Measurements from ENCODE around the gene MFSD8.

DNA sequence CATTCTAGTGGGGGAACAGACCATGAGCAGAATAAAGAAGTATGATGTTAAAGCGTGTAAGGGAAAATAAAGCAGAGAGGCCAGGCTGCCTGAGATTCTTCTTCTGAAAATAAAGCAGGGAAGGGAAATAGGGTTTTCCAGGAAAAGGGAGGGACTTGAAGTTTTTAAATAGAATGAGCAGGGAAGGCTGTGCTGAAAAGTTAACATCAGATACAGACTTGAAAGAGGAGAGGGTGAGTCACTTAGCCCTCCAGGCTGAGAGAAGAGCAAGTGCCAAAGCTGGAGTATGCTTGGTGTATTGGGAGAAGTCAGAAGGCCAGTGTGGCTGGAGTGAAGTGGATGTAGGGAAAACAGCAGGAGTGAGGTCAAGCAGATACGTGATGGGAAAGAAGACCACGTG, 94.3 kb downstream of the MFSD8 start:
- TF ChIP-seq, protein P1, sequence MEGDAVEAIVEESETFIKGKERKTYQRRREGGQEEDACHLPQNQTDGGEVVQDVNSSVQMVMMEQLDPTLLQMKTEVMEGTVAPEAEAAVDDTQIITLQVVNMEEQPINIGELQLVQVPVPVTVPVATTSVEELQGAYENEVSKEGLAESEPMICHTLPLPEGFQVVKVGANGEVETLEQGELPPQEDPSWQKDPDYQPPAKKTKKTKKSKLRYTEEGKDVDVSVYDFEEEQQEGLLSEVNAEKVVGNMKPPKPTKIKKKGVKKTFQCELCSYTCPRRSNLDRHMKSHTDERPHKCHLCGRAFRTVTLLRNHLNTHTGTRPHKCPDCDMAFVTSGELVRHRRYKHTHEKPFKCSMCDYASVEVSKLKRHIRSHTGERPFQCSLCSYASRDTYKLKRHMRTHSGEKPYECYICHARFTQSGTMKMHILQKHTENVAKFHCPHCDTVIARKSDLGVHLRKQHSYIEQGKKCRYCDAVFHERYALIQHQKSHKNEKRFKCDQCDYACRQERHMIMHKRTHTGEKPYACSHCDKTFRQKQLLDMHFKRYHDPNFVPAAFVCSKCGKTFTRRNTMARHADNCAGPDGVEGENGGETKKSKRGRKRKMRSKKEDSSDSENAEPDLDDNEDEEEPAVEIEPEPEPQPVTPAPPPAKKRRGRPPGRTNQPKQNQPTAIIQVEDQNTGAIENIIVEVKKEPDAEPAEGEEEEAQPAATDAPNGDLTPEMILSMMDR (tag by site-specific recombination; IDR thresholded peaks at IDR 0.05): no peak
- TF ChIP-seq ZNF350 (tag by site-specific recombination; IDR thresholded peaks at IDR 0.05) (no peak), ZNF248 (tag by site-specific recombination; IDR thresholded peaks at IDR 0.05) (no peak), ZFHX2 (tag by site-specific recombination; conservative IDR thresholded peaks at IDR 0.05) (no peak), ZNF24 (tag by site-specific recombination; IDR thresholded peaks at IDR 0.05) (no peak), ZNF558 (tag by site-specific recombination; IDR thresholded peaks at IDR 0.05) (no peak), GLI4 (tag by site-specific recombination; IDR thresholded peaks at IDR 0.05) (no peak)
- TF ChIP-seq, protein P2, sequence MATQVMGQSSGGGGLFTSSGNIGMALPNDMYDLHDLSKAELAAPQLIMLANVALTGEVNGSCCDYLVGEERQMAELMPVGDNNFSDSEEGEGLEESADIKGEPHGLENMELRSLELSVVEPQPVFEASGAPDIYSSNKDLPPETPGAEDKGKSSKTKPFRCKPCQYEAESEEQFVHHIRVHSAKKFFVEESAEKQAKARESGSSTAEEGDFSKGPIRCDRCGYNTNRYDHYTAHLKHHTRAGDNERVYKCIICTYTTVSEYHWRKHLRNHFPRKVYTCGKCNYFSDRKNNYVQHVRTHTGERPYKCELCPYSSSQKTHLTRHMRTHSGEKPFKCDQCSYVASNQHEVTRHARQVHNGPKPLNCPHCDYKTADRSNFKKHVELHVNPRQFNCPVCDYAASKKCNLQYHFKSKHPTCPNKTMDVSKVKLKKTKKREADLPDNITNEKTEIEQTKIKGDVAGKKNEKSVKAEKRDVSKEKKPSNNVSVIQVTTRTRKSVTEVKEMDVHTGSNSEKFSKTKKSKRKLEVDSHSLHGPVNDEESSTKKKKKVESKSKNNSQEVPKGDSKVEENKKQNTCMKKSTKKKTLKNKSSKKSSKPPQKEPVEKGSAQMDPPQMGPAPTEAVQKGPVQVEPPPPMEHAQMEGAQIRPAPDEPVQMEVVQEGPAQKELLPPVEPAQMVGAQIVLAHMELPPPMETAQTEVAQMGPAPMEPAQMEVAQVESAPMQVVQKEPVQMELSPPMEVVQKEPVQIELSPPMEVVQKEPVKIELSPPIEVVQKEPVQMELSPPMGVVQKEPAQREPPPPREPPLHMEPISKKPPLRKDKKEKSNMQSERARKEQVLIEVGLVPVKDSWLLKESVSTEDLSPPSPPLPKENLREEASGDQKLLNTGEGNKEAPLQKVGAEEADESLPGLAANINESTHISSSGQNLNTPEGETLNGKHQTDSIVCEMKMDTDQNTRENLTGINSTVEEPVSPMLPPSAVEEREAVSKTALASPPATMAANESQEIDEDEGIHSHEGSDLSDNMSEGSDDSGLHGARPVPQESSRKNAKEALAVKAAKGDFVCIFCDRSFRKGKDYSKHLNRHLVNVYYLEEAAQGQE (tag by site-specific recombination; IDR thresholded peaks at IDR 0.05): no peak
- TF ChIP-seq, protein P3, sequence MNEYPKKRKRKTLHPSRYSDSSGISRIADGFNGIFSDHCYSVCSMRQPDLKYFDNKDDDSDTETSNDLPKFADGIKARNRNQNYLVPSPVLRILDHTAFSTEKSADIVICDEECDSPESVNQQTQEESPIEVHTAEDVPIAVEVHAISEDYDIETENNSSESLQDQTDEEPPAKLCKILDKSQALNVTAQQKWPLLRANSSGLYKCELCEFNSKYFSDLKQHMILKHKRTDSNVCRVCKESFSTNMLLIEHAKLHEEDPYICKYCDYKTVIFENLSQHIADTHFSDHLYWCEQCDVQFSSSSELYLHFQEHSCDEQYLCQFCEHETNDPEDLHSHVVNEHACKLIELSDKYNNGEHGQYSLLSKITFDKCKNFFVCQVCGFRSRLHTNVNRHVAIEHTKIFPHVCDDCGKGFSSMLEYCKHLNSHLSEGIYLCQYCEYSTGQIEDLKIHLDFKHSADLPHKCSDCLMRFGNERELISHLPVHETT (tag by site-specific recombination; IDR thresholded peaks at IDR 0.05): no peak
- TF ChIP-seq, protein P4, sequence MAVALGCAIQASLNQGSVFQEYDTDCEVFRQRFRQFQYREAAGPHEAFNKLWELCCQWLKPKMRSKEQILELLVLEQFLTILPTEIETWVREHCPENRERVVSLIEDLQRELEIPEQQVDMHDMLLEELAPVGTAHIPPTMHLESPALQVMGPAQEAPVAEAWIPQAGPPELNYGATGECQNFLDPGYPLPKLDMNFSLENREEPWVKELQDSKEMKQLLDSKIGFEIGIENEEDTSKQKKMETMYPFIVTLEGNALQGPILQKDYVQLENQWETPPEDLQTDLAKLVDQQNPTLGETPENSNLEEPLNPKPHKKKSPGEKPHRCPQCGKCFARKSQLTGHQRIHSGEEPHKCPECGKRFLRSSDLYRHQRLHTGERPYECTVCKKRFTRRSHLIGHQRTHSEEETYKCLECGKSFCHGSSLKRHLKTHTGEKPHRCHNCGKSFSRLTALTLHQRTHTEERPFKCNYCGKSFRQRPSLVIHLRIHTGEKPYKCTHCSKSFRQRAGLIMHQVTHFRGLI (tag by site-specific recombination; IDR thresholded peaks at IDR 0.05): no peak

Data from HEK293 (cell line).